ENCODE measurements around the gene SERPINB5. TPM values are rescaled to one million over a fixed set of nuclear protein-coding genes. Genes with fewer than 3 reads are reported as not detected.

The SERPINB5 gene, protein sequence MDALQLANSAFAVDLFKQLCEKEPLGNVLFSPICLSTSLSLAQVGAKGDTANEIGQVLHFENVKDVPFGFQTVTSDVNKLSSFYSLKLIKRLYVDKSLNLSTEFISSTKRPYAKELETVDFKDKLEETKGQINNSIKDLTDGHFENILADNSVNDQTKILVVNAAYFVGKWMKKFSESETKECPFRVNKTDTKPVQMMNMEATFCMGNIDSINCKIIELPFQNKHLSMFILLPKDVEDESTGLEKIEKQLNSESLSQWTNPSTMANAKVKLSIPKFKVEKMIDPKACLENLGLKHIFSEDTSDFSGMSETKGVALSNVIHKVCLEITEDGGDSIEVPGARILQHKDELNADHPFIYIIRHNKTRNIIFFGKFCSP
- 100 to 1,000 TPM; 158 to 658 (median 458) TPM for total RNA-seq

DNA sequence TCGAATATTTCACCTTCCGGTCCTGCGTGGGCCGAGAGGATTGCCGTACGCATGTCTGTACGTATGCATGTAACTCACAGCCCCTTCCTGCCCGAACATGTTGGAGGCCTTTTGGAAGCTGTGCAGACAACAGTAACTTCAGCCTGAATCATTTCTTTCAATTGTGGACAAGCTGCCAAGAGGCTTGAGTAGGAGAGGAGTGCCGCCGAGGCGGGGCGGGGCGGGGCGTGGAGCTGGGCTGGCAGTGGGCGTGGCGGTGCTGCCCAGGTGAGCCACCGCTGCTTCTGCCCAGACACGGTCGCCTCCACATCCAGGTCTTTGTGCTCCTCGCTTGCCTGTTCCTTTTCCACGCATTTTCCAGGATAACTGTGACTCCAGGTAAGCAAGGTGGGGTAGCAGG, at the start of gene SERPINB5:
Gene SERPINB5, plus strand, starts transcription at position 291 of the 400 bp plus-strand sequence. CDS start 7,471 bp downstream, outside the sequence.
- no peaks in the 10 kb centered on the region for H3K27me3 ChIP-seq
- WGBS: 59% methylated on average over 18 of the region's 21 CpGs
- peaks cover 32% of the 10 kb centered on the region for H3K4me1 ChIP-seq
- H3K4me3 ChIP-seq: peak within 1 kb of the TSS; percentile 54
- H3K9me3 ChIP-seq: no peaks in the 10 kb centered on the region
- peak in 1 of 2 donors; percentile 82 for DNase-seq (ENCODE audit: low spot score in 2 of 2)
- no peaks in the 10 kb centered on the region for H3K36me3 ChIP-seq
- TF ChIP-seq POLR2A (IDR thresholded peaks at IDR 0.05) (peak in 1 of 2 donors; percentile 31), CTCF (IDR thresholded peaks at IDR 0.05) (no peak), POLR2AphosphoS5 (IDR thresholded peaks at IDR 0.05) (peak in 1 of 3 donors; percentile 22)
- H3K27ac ChIP-seq: peak within 1 kb of the TSS; percentile 89

DNA sequence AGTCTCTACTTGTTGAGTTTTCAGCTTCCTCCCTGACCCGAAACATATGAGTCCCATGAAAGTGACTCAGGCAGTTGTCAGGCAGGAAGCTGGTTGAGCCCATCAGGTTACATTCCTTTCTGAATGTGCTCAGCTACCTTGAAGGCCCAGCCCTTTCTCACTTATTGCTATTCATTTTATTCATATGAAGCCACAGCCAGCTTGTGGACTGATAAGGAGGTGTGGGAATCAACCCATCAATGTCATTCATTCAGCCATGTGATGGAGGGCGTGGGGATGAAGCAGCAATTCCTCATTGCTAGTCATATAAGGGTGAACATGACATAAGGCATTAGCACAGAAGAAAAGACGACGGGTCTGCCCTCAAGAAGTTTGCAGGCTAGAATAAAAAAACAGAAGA, 49.2 kb upstream of the SERPINB5 start:
- DNase-seq (ENCODE audit: low spot score in 2 of 2): no peak
- Histone ChIP-seq H3K9me3 (no peaks in the 10 kb centered on the region), H3K36me3 (no peaks in the 10 kb centered on the region), H3K27me3 (no peaks in the 10 kb centered on the region), H3K4me1 (peaks cover 14% of the 10 kb centered on the region), H3K27ac (peak overlapping the region; percentile 75), H3K4me3 (no peak overlapping the region)
- TF ChIP-seq CTCF (IDR thresholded peaks at IDR 0.05): no peak
- no peak for TF ChIP-seq EP300 (IDR thresholded peaks at IDR 0.05)
- TF ChIP-seq POLR2A (IDR thresholded peaks at IDR 0.05): no peak
- no peak for TF ChIP-seq POLR2AphosphoS5 (IDR thresholded peaks at IDR 0.05)
- WGBS: 54% methylated on average over 4 of the region's 4 CpGs

GRCh38 chr18:63430526-63430925, 46.2 kb upstream of the SERPINB5 start:
- no peak for TF ChIP-seq POLR2AphosphoS5 (IDR thresholded peaks at IDR 0.05)
- no peak for TF ChIP-seq CTCF (IDR thresholded peaks at IDR 0.05)
- no peak for TF ChIP-seq EP300 (IDR thresholded peaks at IDR 0.05)
- TF ChIP-seq POLR2A (IDR thresholded peaks at IDR 0.05): no peak
- Histone ChIP-seq H3K36me3 (no peaks in the 10 kb centered on the region), H3K4me1 (peaks cover 20% of the 10 kb centered on the region), H3K4me3 (no peak overlapping the region), H3K27ac (no peak overlapping the region), H3K27me3 (no peaks in the 10 kb centered on the region), H3K9me3 (no peaks in the 10 kb centered on the region)
- DNase-seq (ENCODE audit: low spot score in 2 of 2): no peak
- 46% methylated on average over 2 of the region's 2 CpGs for WGBS

DNA sequence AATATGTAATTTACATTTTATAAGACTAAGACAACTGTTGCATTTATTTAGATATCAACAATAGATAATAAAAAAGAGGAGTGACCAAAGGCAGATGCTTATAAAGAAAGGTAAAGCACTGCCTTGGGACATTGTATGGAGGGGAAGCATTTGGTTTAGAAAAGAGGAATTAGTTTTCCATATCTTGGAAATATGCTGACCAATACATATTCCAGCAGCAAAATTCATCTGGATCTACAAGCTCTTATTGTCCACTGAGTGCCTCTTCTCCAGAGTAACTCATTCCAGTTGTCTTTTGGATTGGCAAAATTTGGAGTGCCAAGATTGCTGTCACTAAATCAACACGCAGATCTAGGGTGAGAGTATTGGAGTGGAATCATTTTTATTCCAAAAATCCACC, 45.6 kb upstream of the SERPINB5 start:
- Histone ChIP-seq H3K36me3 (no peaks in the 10 kb centered on the region), H3K27ac (no peak overlapping the region), H3K4me1 (peaks cover 20% of the 10 kb centered on the region), H3K9me3 (no peaks in the 10 kb centered on the region), H3K4me3 (no peak overlapping the region), H3K27me3 (no peaks in the 10 kb centered on the region)
- 83% methylated on average over 1 of the region's 1 CpG for whole genome bisulfite sequencing
- DNase-seq (ENCODE audit: low spot score in 2 of 2): no peak
- TF ChIP-seq POLR2A (IDR thresholded peaks at IDR 0.05) (no peak), CTCF (IDR thresholded peaks at IDR 0.05) (no peak), POLR2AphosphoS5 (IDR thresholded peaks at IDR 0.05) (no peak), EP300 (IDR thresholded peaks at IDR 0.05) (no peak)

- WGBS: 13% methylated on average over 4 of the region's 4 CpGs
- Histone ChIP-seq H3K4me1 (peaks cover 17% of the 10 kb centered on the region), H3K27me3 (no peaks in the 10 kb centered on the region), H3K4me3 (no peak overlapping the region), H3K36me3 (no peaks in the 10 kb centered on the region), H3K27ac (peak overlapping the region; percentile 74), H3K9me3 (no peaks in the 10 kb centered on the region)
- peak in 1 of 3 donors; percentile 54 for TF ChIP-seq POLR2AphosphoS5 (IDR thresholded peaks at IDR 0.05)
- no peak for TF ChIP-seq POLR2A (IDR thresholded peaks at IDR 0.05)
- DNase-seq (ENCODE audit: low spot score in 2 of 2): no peak
These were observed 43.4 kb upstream of the SERPINB5 start for GRCh38 chr18:63433334-63433866.

All from suprapubic skin (tissue), 4 donors.